ENCODE results near the gene VRK1. TPM values are rescaled to one million over a fixed set of nuclear protein-coding genes. Genes with fewer than 3 reads are reported as not detected.
A peak's percentile ranks its signal among the peaks of the same experiment; 100 is the strongest.

The VRK1 gene
- total and polyA plus RNA-seq, 2 of the 8 experiments (the other 6 are each of a cell fraction or from before 2014, with no cell fraction given), result 24.2 to 64.8 TPM

DNA sequence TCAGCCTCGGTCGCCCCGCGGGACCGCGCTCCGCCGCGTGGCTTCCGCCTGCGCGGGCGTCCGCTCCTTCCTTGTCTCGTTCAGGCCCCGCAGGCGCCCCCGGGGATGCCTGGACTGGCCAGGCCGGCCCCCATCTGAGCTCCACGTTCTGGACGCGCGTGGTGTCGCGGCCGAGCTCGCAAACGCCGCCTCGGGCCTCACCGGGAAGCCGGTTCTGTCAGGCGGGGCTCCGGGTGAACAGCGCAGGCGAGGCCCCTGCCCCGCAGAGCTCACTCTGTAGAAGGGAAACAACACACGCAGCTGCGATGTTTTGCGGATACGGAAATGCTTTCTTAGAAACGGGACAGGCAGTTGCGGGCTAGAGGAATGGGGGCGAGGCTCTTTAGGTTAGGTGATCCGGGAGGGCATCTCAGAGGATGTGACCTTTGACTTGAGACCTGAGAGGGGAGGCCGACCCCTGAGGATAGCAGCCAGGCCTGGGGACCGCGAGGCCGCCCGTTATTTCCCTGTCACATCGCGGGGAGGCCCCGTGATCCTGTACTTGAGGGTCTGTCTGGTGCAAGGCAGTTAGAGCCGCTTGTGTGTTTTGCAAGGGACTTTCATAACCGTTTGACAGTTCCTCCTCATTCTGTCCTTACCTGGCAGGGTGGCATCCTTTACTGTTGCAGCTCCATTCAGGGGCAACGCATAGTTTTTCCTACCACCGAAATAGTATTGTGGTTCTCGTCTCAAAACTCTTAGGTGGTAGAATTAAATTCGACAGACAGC, 584 bp downstream of the VRK1 start (continued):
- TF ChIP-seq SP1 (IDR thresholded peaks at IDR 0.05; ENCODE audit: low read depth, low read length) (no peak), POLR2A (IDR thresholded peaks at IDR 0.05; ENCODE audit: control extremely low read depth in 1 of 2, low read depth in 2 of 2, low read length in 2 of 2) (0 out of 3 replicates have a peak, but pooled peaks of 1 of the 2 experiments have one; percentile 11), TAF1 (IDR thresholded peaks at IDR 0.05; ENCODE audit: low read depth, low read length) (0 out of 2 replicates have a peak, but pooled peaks have one; percentile 9), RBBP5 (IDR thresholded peaks at IDR 0.05; ENCODE audit: borderline replicate concordance, low read depth, low read length) (peak; percentile 81; the same call in 1 of the 2 replicates), CHD1 (IDR thresholded peaks at IDR 0.05; ENCODE audit: low read depth, low read length) (no peak), KDM4A (IDR thresholded peaks at IDR 0.05; ENCODE audit: low read depth, low read length, severe bottlenecking) (peak; percentile 43), SAP30 (IDR thresholded peaks at IDR 0.05; ENCODE audit: insufficient read depth, insufficient replicate concordance, low read length) (peak; percentile 68), SP2 (IDR thresholded peaks at IDR 0.05; ENCODE audit: low read length) (no peak)
- TF ChIP-seq, protein P1, sequence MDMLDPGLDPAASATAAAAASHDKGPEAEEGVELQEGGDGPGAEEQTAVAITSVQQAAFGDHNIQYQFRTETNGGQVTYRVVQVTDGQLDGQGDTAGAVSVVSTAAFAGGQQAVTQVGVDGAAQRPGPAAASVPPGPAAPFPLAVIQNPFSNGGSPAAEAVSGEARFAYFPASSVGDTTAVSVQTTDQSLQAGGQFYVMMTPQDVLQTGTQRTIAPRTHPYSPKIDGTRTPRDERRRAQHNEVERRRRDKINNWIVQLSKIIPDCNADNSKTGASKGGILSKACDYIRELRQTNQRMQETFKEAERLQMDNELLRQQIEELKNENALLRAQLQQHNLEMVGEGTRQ (IDR thresholded peaks at IDR 0.05; ENCODE audit: low read length), result 0 out of 2 replicates have a peak, but pooled peaks have one; percentile 1

Measured in H1 (cell line).